ENCODE measurements around the gene PCIF1. TPM values are rescaled to one million over a fixed set of nuclear protein-coding genes. Genes with fewer than 3 reads are reported as not detected.
"Not testable (repeated sequence)": the region's sequence is repeated elsewhere in the genome, so short reads cannot be mapped to it uniquely, and the experiment has no call there.

PCIF1 gene
- total RNA-seq, 1 donor from 2014 or later, result 6.3 TPM

DNA sequence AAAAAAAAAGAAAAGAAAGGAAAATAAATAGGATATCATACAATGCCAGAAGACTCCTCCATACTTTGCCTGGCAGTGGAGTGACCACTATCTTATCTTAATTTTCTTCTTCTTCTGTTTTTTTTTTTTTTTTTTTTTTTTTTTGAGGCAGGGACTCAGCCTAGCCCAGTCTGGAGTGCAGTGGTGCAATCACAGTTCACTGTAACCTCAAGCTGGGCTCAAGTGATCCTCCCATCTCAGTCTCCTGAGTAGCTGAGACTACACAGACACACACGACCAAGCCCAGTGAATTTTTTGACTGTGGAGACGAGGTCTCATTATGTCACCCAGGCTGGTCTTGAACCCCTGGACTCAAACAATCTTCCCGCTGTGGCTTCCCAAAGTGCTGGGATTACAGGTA is 57.1 kb downstream of the PCIF1 start:
- no peaks in the 10 kb centered on the region for H3K27me3 ChIP-seq (ENCODE audit: control insufficient read depth, insufficient read depth, low read length)
- TF ChIP-seq, protein P1, sequence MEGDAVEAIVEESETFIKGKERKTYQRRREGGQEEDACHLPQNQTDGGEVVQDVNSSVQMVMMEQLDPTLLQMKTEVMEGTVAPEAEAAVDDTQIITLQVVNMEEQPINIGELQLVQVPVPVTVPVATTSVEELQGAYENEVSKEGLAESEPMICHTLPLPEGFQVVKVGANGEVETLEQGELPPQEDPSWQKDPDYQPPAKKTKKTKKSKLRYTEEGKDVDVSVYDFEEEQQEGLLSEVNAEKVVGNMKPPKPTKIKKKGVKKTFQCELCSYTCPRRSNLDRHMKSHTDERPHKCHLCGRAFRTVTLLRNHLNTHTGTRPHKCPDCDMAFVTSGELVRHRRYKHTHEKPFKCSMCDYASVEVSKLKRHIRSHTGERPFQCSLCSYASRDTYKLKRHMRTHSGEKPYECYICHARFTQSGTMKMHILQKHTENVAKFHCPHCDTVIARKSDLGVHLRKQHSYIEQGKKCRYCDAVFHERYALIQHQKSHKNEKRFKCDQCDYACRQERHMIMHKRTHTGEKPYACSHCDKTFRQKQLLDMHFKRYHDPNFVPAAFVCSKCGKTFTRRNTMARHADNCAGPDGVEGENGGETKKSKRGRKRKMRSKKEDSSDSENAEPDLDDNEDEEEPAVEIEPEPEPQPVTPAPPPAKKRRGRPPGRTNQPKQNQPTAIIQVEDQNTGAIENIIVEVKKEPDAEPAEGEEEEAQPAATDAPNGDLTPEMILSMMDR (IDR thresholded peaks at IDR 0.05; ENCODE audit: insufficient read depth, low read length, severe bottlenecking), result no peak
- no peak for DNase-seq (ENCODE audit: low read depth)
- FAIRE-seq, result no peak
- H3K36me3 ChIP-seq (ENCODE audit: control insufficient read depth, insufficient read depth, low read length), result no peaks in the 10 kb centered on the region
- no peak overlapping the region for H3K4me3 ChIP-seq (ENCODE audit: low read depth, low read length)

DNA sequence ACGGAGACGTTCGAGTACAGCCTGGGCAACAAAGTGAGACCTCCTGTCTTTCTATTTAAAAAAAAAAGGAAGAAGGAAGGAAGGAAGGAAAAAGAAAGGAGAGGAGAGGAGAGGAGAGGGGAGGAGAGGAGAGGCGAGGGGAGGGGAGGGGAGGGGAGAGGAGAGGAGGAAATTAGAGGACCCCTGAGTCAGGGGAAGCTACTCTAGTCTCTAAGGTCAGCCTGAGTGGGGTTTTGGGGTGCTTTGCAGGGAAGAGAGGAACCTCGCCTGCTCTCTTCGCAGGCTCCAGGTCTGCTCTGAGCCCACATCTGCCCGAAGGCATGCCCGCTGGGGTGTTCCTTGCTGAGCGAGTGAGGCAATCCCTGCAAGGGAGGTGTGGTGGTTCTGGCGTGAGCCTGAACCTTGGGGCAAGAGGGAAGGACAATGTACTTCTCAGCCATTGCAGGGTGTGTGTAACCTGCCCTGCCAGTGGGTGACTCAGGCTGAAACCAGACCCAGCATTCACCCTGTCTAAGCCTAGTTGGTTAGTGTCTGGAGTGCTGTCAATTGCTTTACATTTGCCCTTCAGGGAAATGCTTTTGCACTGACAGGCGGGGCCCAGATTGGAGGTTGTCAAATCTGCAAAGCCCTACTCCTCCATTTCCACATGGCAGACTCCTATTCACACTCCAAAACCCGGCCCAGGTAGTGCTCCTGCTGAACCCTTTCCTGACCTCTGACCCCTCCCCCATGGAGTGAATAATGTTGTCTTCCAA is 58.9 kb downstream of the PCIF1 start:
- no peak overlapping the region for H3K4me3 ChIP-seq (ENCODE audit: low read depth, low read length)
- FAIRE-seq (peak; percentile 99), DNase-seq (ENCODE audit: low read depth) (peak; percentile 99)
- no peaks in the 10 kb centered on the region for H3K36me3 ChIP-seq (ENCODE audit: control insufficient read depth, insufficient read depth, low read length)
- TF ChIP-seq, protein P1 (IDR thresholded peaks at IDR 0.05; ENCODE audit: insufficient read depth, low read length, severe bottlenecking), result no peak
- H3K27me3 ChIP-seq (ENCODE audit: control insufficient read depth, insufficient read depth, low read length), result no peaks in the 10 kb centered on the region

DNA sequence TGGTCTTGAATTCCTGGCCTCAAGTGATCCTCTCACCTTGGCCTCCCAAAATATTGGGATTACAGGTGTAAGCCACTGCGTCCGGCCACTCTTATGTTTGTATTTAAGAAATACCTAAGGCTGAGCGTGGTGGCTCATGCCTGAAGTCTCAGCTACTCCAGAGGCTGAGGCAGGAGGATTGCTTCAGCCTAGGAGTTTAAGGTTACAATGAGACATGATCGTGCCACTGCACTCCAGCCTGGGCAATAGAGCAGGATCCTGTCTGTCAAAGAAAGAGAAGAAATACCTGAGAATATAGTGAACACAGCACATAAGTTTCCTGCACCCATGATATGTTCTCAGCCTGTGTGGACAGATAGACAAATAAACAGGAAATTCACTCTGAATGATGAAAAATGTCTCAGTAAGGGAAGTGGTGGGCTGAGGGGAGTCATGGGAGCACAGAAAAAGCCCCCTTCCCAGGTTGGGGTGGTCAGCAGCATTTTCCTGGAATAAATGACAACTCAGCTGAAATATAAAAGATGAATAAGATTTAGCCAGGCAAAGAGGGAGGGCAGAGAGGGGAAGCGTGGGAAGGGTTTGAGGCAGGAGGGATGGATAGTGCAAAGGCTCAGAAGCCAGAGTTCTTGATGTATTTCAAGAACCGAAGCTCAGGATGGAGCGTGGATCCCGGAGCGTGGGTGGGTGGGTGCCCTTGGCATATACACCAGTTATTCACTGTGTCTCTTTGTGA is 60.4 kb downstream of the PCIF1 start:
- FAIRE-seq (no peak), DNase-seq (ENCODE audit: low read depth) (peak; percentile 40)
- H3K4me3 ChIP-seq (ENCODE audit: low read depth, low read length), result no peak overlapping the region
- no peaks in the 10 kb centered on the region for H3K27me3 ChIP-seq (ENCODE audit: control insufficient read depth, insufficient read depth, low read length)
- H3K36me3 ChIP-seq (ENCODE audit: control insufficient read depth, insufficient read depth, low read length), result no peaks in the 10 kb centered on the region
- TF ChIP-seq, protein P1 (IDR thresholded peaks at IDR 0.05; ENCODE audit: insufficient read depth, low read length, severe bottlenecking), result no peak

DNA sequence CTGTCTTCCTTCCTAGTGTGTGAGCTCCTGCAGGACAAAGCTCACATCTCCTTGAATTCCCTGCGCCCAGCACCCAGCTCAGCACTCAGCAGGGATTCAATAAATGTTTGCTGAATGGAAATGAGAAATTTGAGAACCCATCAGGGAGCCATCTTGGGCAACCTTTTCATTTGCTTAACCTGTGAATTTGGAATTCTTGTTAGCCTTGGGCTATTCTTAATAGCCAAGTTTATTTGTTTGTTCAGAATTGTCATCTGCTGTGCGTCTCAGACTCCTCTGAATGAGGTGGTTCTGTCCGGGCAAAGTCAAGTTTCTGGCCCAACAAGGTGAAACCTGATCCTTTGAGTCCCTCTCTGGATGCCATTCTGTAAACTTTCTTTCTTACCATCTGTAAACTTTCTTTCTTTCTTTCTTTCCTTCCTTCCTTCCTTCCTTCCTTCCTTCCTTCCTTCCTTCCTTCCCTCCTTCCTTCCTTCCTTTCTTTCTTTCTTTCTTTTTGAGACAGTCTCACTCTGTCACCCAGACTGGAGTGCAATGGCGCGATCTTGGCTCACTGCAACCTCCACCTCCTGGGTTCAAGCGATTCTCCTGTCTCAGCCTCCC is 61.1 kb downstream of the PCIF1 start:
- H3K36me3 ChIP-seq (ENCODE audit: control insufficient read depth, insufficient read depth, low read length); H3K27me3 ChIP-seq (ENCODE audit: control insufficient read depth, insufficient read depth, low read length); H3K4me3 ChIP-seq (ENCODE audit: low read depth, low read length); FAIRE-seq: not testable (repeated sequence)
- peak; percentile 51 for DNase-seq (ENCODE audit: low read depth)

DNA sequence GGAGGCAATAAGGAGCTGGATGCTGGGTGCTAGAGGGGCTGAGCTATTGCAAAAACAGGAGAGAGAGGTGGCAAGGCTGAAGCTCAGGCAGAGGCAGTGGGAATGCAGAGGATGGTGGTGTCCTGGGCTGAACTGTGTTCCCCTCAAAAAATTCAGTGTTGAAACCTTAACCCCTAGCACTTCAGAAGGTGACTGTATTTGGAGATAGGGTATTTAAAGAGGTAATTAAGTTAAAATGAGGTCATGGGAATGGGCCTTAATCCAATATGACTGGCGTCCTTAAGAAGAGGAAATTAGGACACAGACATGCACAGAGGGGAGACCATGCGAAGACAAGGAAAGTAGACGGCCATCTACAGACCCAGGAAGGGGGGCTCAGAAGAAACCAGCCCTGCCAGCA is 62.7 kb downstream of the PCIF1 start:
- DNase-seq (ENCODE audit: low read depth) (no peak), FAIRE-seq (no peak)
- Histone ChIP-seq H3K36me3 (ENCODE audit: control insufficient read depth, insufficient read depth, low read length) (no peaks in the 10 kb centered on the region), H3K4me3 (ENCODE audit: low read depth, low read length) (no peak overlapping the region), H3K27me3 (ENCODE audit: control insufficient read depth, insufficient read depth, low read length) (no peaks in the 10 kb centered on the region)
- TF ChIP-seq, protein P1 (IDR thresholded peaks at IDR 0.05; ENCODE audit: insufficient read depth, low read length, severe bottlenecking), result no peak

Other genes starting within 250 kb of the PCIF1 start
- not detected in 2 replicates for gene WFDC13, start 232.6 kb upstream of the PCIF1 start, total RNA-seq
- not detected in 2 replicates for gene WFDC10B, start 229.7 kb upstream of the PCIF1 start, total RNA-seq
- gene SPINT4, start 212.3 kb upstream of the PCIF1 start, total RNA-seq, result not detected in 2 replicates
- not detected in 2 replicates for gene WFDC3, start 142.8 kb upstream of the PCIF1 start, total RNA-seq
- gene DNTTIP1, start 142.7 kb upstream of the PCIF1 start, total RNA-seq, result 13.4 and 14.1 TPM in 2 replicates
- gene UBE2C, start 122.0 kb upstream of the PCIF1 start, total RNA-seq, result 0.26 and 1.8 TPM in 2 replicates
- 0.38 TPM in 1 of 2 replicates, not detected in the other for gene TNNC2, start 107.4 kb upstream of the PCIF1 start, total RNA-seq
- 6.8 and 15.5 TPM in 2 replicates for gene SNX21, start 100.9 kb upstream of the PCIF1 start, total RNA-seq
- 31.1 and 37.9 TPM in 2 replicates for gene ACOT8, start 77.3 kb upstream of the PCIF1 start, total RNA-seq
- gene ZSWIM3, start 77.1 kb upstream of the PCIF1 start, total RNA-seq, result 2.9 and 3.7 TPM in 2 replicates
- gene ZSWIM1, start 53.5 kb upstream of the PCIF1 start, total RNA-seq, result 1.3 and 2.8 TPM in 2 replicates
- gene SPATA25, start 47.1 kb upstream of the PCIF1 start, total RNA-seq, result 0.53 and 0.90 TPM in 2 replicates
- gene NEURL2, start 43.5 kb upstream of the PCIF1 start, total RNA-seq, result 1.8 and 2.6 TPM in 2 replicates
- gene CTSA, start 43.3 kb upstream of the PCIF1 start, total RNA-seq, result 16.8 and 21.0 TPM in 2 replicates
- gene PLTP, start 22.5 kb upstream of the PCIF1 start, total RNA-seq, result 26.9 and 37.4 TPM in 2 replicates
- gene ZNF335, start 37.5 kb downstream of the PCIF1 start, total RNA-seq, result 10.3 and 11.8 TPM in 2 replicates
- 0.26 and 6.0 TPM in 2 replicates for gene MMP9, start 74.2 kb downstream of the PCIF1 start, total RNA-seq
- gene SLC12A5, start 94.5 kb downstream of the PCIF1 start, total RNA-seq, result not detected in 2 replicates
- 7.9 and 9.5 TPM in 2 replicates for gene NCOA5, start 155.3 kb downstream of the PCIF1 start, total RNA-seq
- 4.7 and 6.5 TPM in 2 replicates for gene CD40, start 183.6 kb downstream of the PCIF1 start, total RNA-seq